CD4-positive, alpha-beta T cell (primary cell): Measurements from ENCODE around the gene SELENOM. TPM values are rescaled to one million over a fixed set of nuclear protein-coding genes. Genes with fewer than 3 reads are reported as not detected.

Experiments
- ATAC-seq: fragments of 200-7000 bp; cut with Tn5 transposase; one replicate; pipeline ENCODE4 v1.10.0; 2022; ENCODE audit warnings: mild to moderate bottlenecking; ENCODE audit not compliant: poor library complexity
- CTCF ChIA-PET: fragments of 350-600 bp; sonication (Branson Sonifier 250); formaldehyde crosslinking; loops from one replicate; lab custom pipeline; 2021; ENCODE audit warnings: antibody characterized with exemption, inconsistent platforms; lab: Charles Lee
- POLR2A ChIA-PET: fragments of 350-600 bp; sonication (Branson Sonifier 250); formaldehyde crosslinking; loops from one replicate; lab custom pipeline; 2021; ENCODE audit warnings: antibody characterized with exemption, inconsistent platforms; lab: Charles Lee
- DNase-seq, 14 experiments: peaks; one replicate each; pipeline ENCODE4 v3.0.0-alpha.2; 2013 to 2020; ENCODE audit warnings: mixed read lengths in 2 of 14
- H3K27ac ChIP-seq, 2 donors: one replicate each; pipeline versions ENCODE4 v1.5.1 to v1.7.0; 2013; ENCODE audit warnings: low read length in 2 of 2, low read depth in 1 of 2, mild to moderate bottlenecking in 1 of 2
- H3K27me3 ChIP-seq, 2 experiments: 1 replicate in 1 of 2; 2 replicates in 1 of 2; pipeline versions ENCODE4 v1.6.1 to v1.7.0; 2013; ENCODE audit warnings: low read length in 2 of 2, control low read depth in 1 of 2, mild to moderate bottlenecking in 1 of 2, moderate library complexity in 1 of 2; ENCODE audit not compliant: insufficient read depth in 2 of 2, control insufficient read depth in 1 of 2
- H3K36me3 ChIP-seq: one replicate; pipeline ENCODE4 v1.6.1; 2013; ENCODE audit warnings: low read length, control low read depth; ENCODE audit not compliant: insufficient read depth
- H3K4me1 ChIP-seq: one replicate; pipeline ENCODE4 v1.6.1; 2013; ENCODE audit warnings: low read length, control low read depth; ENCODE audit not compliant: insufficient read depth
- H3K4me3 ChIP-seq: one replicate; pipeline ENCODE4 v1.5.1; 2013; ENCODE audit warnings: mild to moderate bottlenecking, low read length, moderate library complexity
- H3K9me3 ChIP-seq, 2 experiments: 1 replicate in 1 of 2; 2 replicates in 1 of 2; pipeline versions ENCODE4 v1.6.1 to v1.7.0; 2013; ENCODE audit warnings: low read length in 2 of 2, mild to moderate bottlenecking in 2 of 2, control low read depth in 1 of 2, moderate library complexity in 1 of 2; ENCODE audit not compliant: control insufficient read depth in 1 of 2, insufficient read depth in 1 of 2
- H3K27ac Mint-ChIP-seq: one replicate; pipeline ENCODE4 v1.8.0; 2020; ENCODE audit warnings: mixed read lengths
- H3K27me3 Mint-ChIP-seq: one replicate; pipeline ENCODE4 v1.8.0; 2021; ENCODE audit warnings: mixed read lengths
- H3K36me3 Mint-ChIP-seq: one replicate; pipeline ENCODE4 v1.8.0; 2021; ENCODE audit warnings: low read depth, mixed read lengths
- H3K4me1 Mint-ChIP-seq: one replicate; pipeline ENCODE4 v1.8.0; 2021; ENCODE audit warnings: low read depth, mixed read lengths
- H3K4me3 Mint-ChIP-seq: one replicate; pipeline ENCODE4 v1.8.0; 2020; ENCODE audit warnings: mild to moderate bottlenecking, mixed read lengths
- H3K9me3 Mint-ChIP-seq: one replicate; pipeline ENCODE4 v1.8.0; 2020; ENCODE audit warnings: mixed read lengths
- CTCF ChIP-seq: fragments of 200-600 bp; IDR thresholded peaks from one replicate; pipeline ENCODE4 v1.8.0; 2022; ENCODE audit warnings: antibody characterized with exemption, mild to moderate bottlenecking
- intact Hi-C, 2 experiments: fragments of 100-400 bp; cut with DNase I in 1 of 2; cut with micrococcal nuclease in 1 of 2; formaldehyde crosslinking; loops; one replicate each; pipeline versions ENCODE4 v1.15.1 to v1.9.0; 2023 to 2025; cut with DNase I, micrococcal nuclease
- total RNA-seq, 174 experiments: library from RNA in 2 of 174; stranded (reverse) in 2 of 174; gene quantifications; one replicate each; pipeline ENCODE4 v1.2.3 and lab custom pipeline; 2021 to 2026

The SELENOM gene
- total RNA-seq, 2 experiments from 2014 or later: 78.0 to 82.4 TPM

- no peak for DNase-seq
- Histone ChIP-seq H3K9me3 (no peaks in the 10 kb centered on the region), H3K27ac (no peak overlapping the region), H3K36me3 (no peaks in the 10 kb centered on the region), H3K27me3 (no peaks in the 10 kb centered on the region), H3K4me1 (peaks cover 7% of the 10 kb centered on the region), H3K4me3 (no peak overlapping the region)
- H3K4me3 Mint-ChIP-seq: no peak overlapping the region
- POLR2A ChIA-PET: no interaction called here
- H3K9me3 Mint-ChIP-seq: no peaks in the 10 kb centered on the region
- peaks cover 6% of the 10 kb centered on the region for H3K36me3 Mint-ChIP-seq
- peaks cover 2% of the 10 kb centered on the region for H3K4me1 Mint-ChIP-seq
- H3K27ac Mint-ChIP-seq: no peak overlapping the region
- CTCF ChIA-PET: interaction anchor here (0.7 kb wide), 1 partner anchor 23 kb away, joined by 3 read pairs; no protein-coding TSS in a partner anchor
- no peaks in the 10 kb centered on the region for H3K27me3 Mint-ChIP-seq
- intact Hi-C loops: no loop called here
- ATAC-seq: no peak
- TF ChIP-seq CTCF: no peak
Measured at GRCh38 chr22:31100762-31101525, 6.4 kb downstream of the SELENOM start.

- CTCF ChIA-PET: interaction anchor here (0.6 kb wide), 1 partner anchor 32 kb away, joined by 4 read pairs; no protein-coding TSS in a partner anchor
- H3K27ac Mint-ChIP-seq: no peak overlapping the region
- intact Hi-C loops: no loop called here
Measured at GRCh38 chr22:31099841-31100761, 7.3 kb downstream of the SELENOM start.

More at GRCh38 chr22:31099841-31100761, 7.3 kb downstream of the SELENOM start:
- Histone ChIP-seq H3K4me1 (no peaks in the 10 kb centered on the region), H3K36me3 (no peaks in the 10 kb centered on the region), H3K4me3 (no peak overlapping the region), H3K27ac (no peak overlapping the region), H3K27me3 (no peaks in the 10 kb centered on the region), H3K9me3 (no peaks in the 10 kb centered on the region)
- H3K36me3 Mint-ChIP-seq: no peaks in the 10 kb centered on the region
- no peak for DNase-seq
- POLR2A ChIA-PET: no interaction called here
- no peak overlapping the region for H3K4me3 Mint-ChIP-seq
- H3K27me3 Mint-ChIP-seq: no peaks in the 10 kb centered on the region
- no peak for TF ChIP-seq CTCF
- no peak for ATAC-seq
- no peaks in the 10 kb centered on the region for H3K9me3 Mint-ChIP-seq
- no peaks in the 10 kb centered on the region for H3K4me1 Mint-ChIP-seq
